T47D (cell line): ENCODE measurements around the gene RAB27A.
"Not testable (repeated sequence)": the region's sequence is repeated elsewhere in the genome, so short reads cannot be mapped to it uniquely, and the experiment has no call there.

Experiments used
- DNase-seq, 2 experiments: peaks; one replicate each; pipeline versions ENCODE4 v3.0.0 to v3.0.0-alpha.2; 2011 to 2012; ENCODE audit warnings: low read depth in 1 of 2, low spot score in 1 of 2
- JUND ChIP-seq: IDR thresholded peaks from 2 replicates; pipeline ENCODE4 v1.6.1; 2012; ENCODE audit warnings: low read depth
- in situ Hi-C: cut with HindIII; loops from 2 replicates; pipeline ENCODE4 v1.10.0; 2016; ENCODE audit warnings: low sequenced_read_pairs, low pct_unique_long_range_greater_than_20kb

RAB27A gene

GRCh38 chr15:55254916-55255679 is 34.5 kb downstream of the RAB27A start:
- in situ Hi-C loops = no loop called here
- TF ChIP-seq JUND = no peak
- DNase-seq = no peak

- in situ Hi-C loops = no loop called here
- no peak for DNase-seq
- no peak for TF ChIP-seq JUND
These were observed 36.0 kb downstream of the RAB27A start for GRCh38 chr15:55253580-55253979.

GRCh38 chr15:55252201-55252600 is 37.4 kb downstream of the RAB27A start:
- in situ Hi-C loops = not testable (repeated sequence)

DNA sequence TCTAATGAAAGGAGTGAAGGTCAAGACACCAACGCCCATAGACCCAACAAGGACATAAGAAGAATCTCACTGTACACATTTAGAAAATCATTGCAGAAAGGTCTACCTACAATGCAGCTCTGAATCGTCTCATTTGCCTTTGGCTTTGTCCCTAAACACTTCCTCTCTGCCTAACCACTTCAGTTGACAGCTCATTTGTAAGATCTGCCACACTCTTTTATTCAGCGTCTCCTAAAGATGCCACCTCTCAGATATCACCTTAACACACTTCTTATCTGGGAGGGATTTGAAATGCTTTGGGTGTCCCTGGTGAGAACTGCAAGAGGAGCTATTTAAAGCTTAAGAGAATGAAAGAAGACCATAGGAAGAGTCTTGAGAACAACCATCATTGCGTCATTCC is 38.7 kb downstream of the RAB27A start:
- in situ Hi-C loops = no loop called here
- no peak for TF ChIP-seq JUND
- no peak for DNase-seq

More at GRCh38 chr15:55252201-55252600, 37.4 kb downstream of the RAB27A start:
- DNase-seq = not testable (repeated sequence)

- DNase-seq = peak in 1 of 2 experiments; percentile 54
- no peak for TF ChIP-seq JUND
- in situ Hi-C loops = no loop called here
These were observed 39.2 kb downstream of the RAB27A start for GRCh38 chr15:55250392-55250791.

DNA sequence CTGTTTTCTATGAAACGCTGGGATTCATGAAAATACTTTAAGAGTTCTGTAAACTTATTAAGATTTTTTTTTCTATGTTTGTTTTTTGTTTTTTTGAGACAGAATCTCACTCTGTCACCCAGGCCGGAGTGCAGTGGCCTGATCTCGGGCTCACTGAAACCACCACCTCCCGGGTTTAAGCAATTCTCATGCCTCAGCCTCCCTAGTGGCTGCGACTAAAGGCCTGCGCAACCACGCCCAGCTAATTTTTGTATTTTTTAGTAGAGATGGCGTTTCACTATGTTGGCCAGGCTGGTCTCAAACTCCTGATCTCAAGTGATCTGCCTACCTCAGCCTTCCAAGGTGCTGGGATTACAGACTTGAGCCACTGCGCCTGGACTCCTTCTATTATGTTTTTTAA is 39.7 kb downstream of the RAB27A start:
- in situ Hi-C loops, DNase-seq: not testable (repeated sequence)

GRCh38 chr15:55248895-55249294 is 40.7 kb downstream of the RAB27A start:
- TF ChIP-seq JUND = no peak
- in situ Hi-C loops = no loop called here
- DNase-seq = peak in 1 of 2 experiments; percentile 12

DNA sequence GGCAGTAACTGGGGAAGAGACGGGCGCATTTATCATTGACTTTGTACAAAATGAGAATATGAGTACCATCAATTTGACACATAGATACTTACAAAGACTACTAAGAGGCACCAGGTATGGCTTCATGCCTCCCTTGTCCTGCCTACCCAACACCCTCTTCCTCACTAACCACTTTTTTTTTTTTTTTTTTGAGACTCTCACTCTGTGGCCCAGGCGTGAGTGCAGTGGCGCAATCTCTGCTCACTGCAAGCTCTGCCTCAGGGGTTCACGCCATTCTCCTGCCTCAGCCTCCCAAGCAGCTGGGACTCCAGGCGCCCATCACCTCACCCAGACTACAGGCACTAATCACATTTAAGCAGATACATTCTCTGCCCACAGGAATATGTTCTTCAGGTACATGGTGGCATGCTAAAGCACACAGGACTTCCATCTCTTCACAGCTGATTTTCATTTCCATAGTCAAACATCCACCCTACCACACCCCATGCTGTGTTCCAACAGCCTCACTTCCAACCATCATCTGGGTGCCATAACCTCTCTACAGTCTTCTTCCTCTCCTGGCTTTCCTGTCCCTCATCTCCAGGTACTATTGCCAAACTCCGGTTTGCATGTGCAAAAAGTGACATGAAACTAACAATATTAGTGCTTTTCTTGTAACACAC is 41.7 kb downstream of the RAB27A start:
- DNase-seq = no peak
- in situ Hi-C loops = no loop called here

DNA sequence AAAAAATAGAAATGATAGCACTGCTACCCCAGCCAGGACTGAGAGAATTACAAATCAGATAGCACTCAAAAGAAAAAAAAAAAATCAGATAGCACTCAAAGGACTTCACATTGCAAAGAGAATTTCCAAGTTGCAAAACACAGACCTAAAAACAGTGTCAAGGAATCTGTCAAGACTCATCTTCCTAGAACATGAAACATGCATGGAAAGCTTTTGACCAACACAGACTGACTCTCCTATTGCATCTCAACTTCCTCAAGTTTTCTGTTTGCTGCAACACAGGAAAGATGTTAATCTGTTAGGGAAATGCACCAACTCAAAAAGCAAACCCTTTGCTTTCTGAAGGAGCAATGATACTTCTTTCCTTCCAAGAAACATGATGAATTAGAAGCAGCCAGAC is 42.3 kb downstream of the RAB27A start:
- in situ Hi-C loops = no loop called here
- peak in 1 of 2 experiments; percentile 13 for DNase-seq
- TF ChIP-seq JUND = no peak

More for the DNA sequence above, 41.7 kb downstream of the RAB27A start:
- no peak for TF ChIP-seq JUND

DNA sequence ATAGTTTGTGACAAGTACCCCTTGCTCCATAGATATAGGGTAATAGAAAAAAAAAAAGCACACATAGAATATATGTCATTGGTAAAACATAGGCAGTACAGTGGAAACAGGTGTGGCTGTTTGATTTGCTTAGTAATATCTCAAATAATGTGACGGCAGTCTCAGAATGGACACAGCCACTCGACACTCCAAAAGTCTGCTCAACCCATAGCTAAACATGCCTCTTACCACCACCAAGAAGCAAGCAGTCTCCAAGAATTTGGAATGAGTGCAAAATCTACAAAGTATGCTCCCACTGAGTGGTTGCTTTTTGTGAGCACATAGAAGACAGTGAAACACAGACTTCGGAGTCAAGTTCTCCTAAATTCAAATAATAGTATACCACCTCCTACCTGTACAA is 43.0 kb downstream of the RAB27A start:
- TF ChIP-seq JUND = no peak
- DNase-seq = no peak
- in situ Hi-C loops = no loop called here

DNA sequence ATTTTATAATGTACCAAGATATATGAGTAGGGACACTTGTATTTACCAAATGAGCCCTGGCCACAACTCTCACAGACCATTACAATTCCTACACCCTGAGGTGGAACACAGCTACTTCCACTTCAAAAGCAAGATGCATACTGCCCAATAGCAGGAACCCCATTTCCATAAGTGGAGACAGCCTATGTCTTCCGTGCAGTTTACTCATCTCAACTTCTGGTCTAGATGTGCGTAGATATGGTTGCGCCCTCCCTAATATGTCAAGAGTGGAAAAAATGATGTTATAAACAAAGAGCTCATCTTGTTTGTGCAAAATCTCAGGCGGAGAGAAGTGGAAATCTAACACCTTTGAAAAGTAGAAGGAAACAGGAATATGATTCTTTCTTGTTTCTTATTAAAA is 44.6 kb downstream of the RAB27A start:
- no peak for TF ChIP-seq JUND
- DNase-seq = no peak
- in situ Hi-C loops = no loop called here

DNA sequence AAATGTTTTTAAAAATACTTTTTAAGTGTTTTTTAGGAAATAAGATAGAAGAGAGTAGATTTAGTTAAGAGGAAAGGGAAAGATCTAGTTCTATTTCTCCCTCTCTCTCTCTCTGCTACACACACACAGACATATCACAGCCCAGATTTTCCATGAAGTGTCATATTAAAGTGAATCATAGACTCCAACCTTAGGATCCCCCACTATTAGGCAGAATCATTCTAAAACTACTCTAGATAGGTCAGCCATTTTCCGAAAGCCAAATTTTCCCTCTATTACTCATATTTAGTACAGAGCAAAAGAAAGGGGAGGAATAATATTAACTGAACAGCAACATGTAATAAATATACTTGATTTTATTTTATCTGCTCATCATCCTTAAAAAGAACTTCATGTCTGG is 47.7 kb downstream of the RAB27A start:
- TF ChIP-seq JUND = no peak
- in situ Hi-C loops = no loop called here
- DNase-seq = no peak

- TF ChIP-seq JUND = no peak
- in situ Hi-C loops = no loop called here
- DNase-seq = no peak
These were observed 48.4 kb downstream of the RAB27A start for GRCh38 chr15:55241186-55241585.
